Measurements from ENCODE around the gene GTF3C5. TPM values are rescaled to one million over a fixed set of nuclear protein-coding genes. Genes with fewer than 3 reads are reported as not detected.

The GTF3C5 gene
- total and polyA plus RNA-seq, 10 of the 15 experiments (the other 5 are each of a cell fraction or from before 2014, with no cell fraction given), result 2.2 to 81.1 (median 68.7) TPM

- intact Hi-C loops (cut with micrococcal nuclease; ENCODE audit: unreplicated experiment), result no loop called here
- H3K4me3 ChIP-seq, result no peak overlapping the region
- ATAC-seq, result no peak
- H3K27me3 ChIP-seq (replicated peaks in 1 of 2; ENCODE audit: control insufficient read depth in 2 of 2, insufficient read depth in 2 of 2, low read length in 1 of 2), result no peaks in the 10 kb centered on the region
- no TSS peak for BruUV-seq (replicated peaks)
- no peak overlapping the region for H3K27ac ChIP-seq (ENCODE audit: control insufficient read depth, insufficient read depth)
- ChIA-PET POLR2A (no interaction called here), CTCF (interaction anchor here (0.6 to 1.0 kb wide), 2 partner anchors 29 to 57 kb away, joined by 3 read pairs; no protein-coding TSS in a partner anchor), RAD21 (ENCODE audit: unreplicated experiment) (interaction anchor here (1.4 kb wide), 1 partner anchor 54 kb away, joined by 5 read pairs; no protein-coding TSS in a partner anchor), SMC1A (ENCODE audit: uncharacterized antibody, unreplicated experiment) (no interaction called here)
- no peak overlapping the region for H3K9ac ChIP-seq (ENCODE audit: control insufficient read depth, insufficient read depth, low read length)
- no peaks in the 10 kb centered on the region for H3K4me1 ChIP-seq (ENCODE audit: control insufficient read depth, insufficient read depth, low read length)
- no peaks in the 10 kb centered on the region for H3K9me3 ChIP-seq (replicated peaks; ENCODE audit: control insufficient read depth, insufficient read depth, low read length)
- no peak for FAIRE-seq
- no peak overlapping the region for H3K4me2 ChIP-seq (ENCODE audit: control insufficient read depth, insufficient read depth)
- WGBS (ENCODE audit: insufficient coverage, insufficient replicate concordance, low lambda C conversion rate, missing lambda C conversion rate), result 86% methylated on average over 5 of the region's 6 CpGs
- DNase-seq (ENCODE audit: low read depth, low spot score), result no peak
- in situ Hi-C loops (cut with MboI), result no loop called here
- H4K20me1 ChIP-seq (ENCODE audit: control insufficient read depth, insufficient read depth), result no peaks in the 10 kb centered on the region; the same call in 1 of the 2 replicates
- TF ChIP-seq SIX5 (IDR thresholded peaks at IDR 0.05; ENCODE audit: low read depth, low read length, severe bottlenecking) (no peak), MLLT1 (IDR thresholded peaks at IDR 0.05) (no peak), ZSCAN29 (IDR thresholded peaks at IDR 0.05) (no peak), SKIL (IDR thresholded peaks at IDR 0.05; ENCODE audit: low read depth, poor library complexity, severe bottlenecking) (no peak), SUZ12 (IDR thresholded peaks at IDR 0.05; ENCODE audit: unreplicated experiment) (no peak), FOXM1 (IDR thresholded peaks at IDR 0.05; ENCODE audit: low read depth, low read length) (no peak), CREB1 (IDR thresholded peaks at IDR 0.05; ENCODE audit: low read depth) (no peak), TCF12 (IDR thresholded peaks at IDR 0.05; ENCODE audit: low read depth, low read length) (no peak), SMC3 (IDR thresholded peaks at IDR 0.05; ENCODE audit: borderline replicate concordance, low read length) (no peak)
- no peaks in the 10 kb centered on the region for H3K79me2 ChIP-seq (ENCODE audit: control insufficient read depth, insufficient read depth, low read length)
- no peaks in the 10 kb centered on the region for H3K36me3 ChIP-seq (ENCODE audit: control insufficient read depth in 2 of 2, insufficient read depth in 2 of 2, low read length in 1 of 2)
- H2AFZ ChIP-seq (ENCODE audit: control insufficient read depth, low read depth, low read length), result no peak overlapping the region
Measured at GRCh38 chr9:133090187-133090586, 59.4 kb downstream of the GTF3C5 start.
